ENCODE measurements around the gene PRSS38.
A peak's percentile ranks its signal among the peaks of the same experiment; 100 is the strongest.

Gene PRSS38

GRCh38 chr1:227779685-227780084, 35.8 kb upstream of the PRSS38 start:
- DNase-seq, result no peak

- no peak for DNase-seq
Observed at GRCh38 chr1:227780101-227781044, 35.1 kb upstream of the PRSS38 start.

GRCh38 chr1:227781314-227781930, 34.1 kb upstream of the PRSS38 start:
- DNase-seq, result no peak

- DNase-seq, result no peak
Observed at GRCh38 chr1:227782226-227782625, 33.2 kb upstream of the PRSS38 start.

GRCh38 chr1:227785094-227785804, 30.2 kb upstream of the PRSS38 start:
- no peak for DNase-seq

GRCh38 chr1:227785805-227786671, 29.4 kb upstream of the PRSS38 start:
- DNase-seq, result no peak

GRCh38 chr1:227786673-227787512, 28.6 kb upstream of the PRSS38 start:
- DNase-seq, result peak in 1 of 3 donors; percentile 23

GRCh38 chr1:227787513-227788270, 27.8 kb upstream of the PRSS38 start:
- peak; percentile 80 to 92 (median 89) for DNase-seq

- peak; percentile 40 to 77 (median 64) for DNase-seq
Observed at GRCh38 chr1:227788271-227789083, 27.0 kb upstream of the PRSS38 start.

- no peak for DNase-seq
Observed at GRCh38 chr1:227789084-227790033, 26.1 kb upstream of the PRSS38 start.

- no peak for DNase-seq
Observed at GRCh38 chr1:227790034-227790400, 25.5 kb upstream of the PRSS38 start.

GRCh38 chr1:227790868-227791267, 24.6 kb upstream of the PRSS38 start:
- DNase-seq, result no peak

GRCh38 chr1:227791425-227792143, 23.9 kb upstream of the PRSS38 start:
- DNase-seq, result no peak

GRCh38 chr1:227792216-227793078, 23.0 kb upstream of the PRSS38 start:
- no peak for DNase-seq

- no peak for DNase-seq
Observed at GRCh38 chr1:227793079-227793947, 22.2 kb upstream of the PRSS38 start.
